Measurements from ENCODE around the gene MILR1.

- TF ChIP-seq, protein P1, sequence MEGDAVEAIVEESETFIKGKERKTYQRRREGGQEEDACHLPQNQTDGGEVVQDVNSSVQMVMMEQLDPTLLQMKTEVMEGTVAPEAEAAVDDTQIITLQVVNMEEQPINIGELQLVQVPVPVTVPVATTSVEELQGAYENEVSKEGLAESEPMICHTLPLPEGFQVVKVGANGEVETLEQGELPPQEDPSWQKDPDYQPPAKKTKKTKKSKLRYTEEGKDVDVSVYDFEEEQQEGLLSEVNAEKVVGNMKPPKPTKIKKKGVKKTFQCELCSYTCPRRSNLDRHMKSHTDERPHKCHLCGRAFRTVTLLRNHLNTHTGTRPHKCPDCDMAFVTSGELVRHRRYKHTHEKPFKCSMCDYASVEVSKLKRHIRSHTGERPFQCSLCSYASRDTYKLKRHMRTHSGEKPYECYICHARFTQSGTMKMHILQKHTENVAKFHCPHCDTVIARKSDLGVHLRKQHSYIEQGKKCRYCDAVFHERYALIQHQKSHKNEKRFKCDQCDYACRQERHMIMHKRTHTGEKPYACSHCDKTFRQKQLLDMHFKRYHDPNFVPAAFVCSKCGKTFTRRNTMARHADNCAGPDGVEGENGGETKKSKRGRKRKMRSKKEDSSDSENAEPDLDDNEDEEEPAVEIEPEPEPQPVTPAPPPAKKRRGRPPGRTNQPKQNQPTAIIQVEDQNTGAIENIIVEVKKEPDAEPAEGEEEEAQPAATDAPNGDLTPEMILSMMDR (conservative IDR thresholded peaks at IDR 0.05; ENCODE audit: low read depth in 2 of 2): no peak
- TF ChIP-seq POLR2AphosphoS5 (IDR thresholded peaks at IDR 0.05; ENCODE audit: low read depth) (no peak), JUNB (IDR thresholded peaks at IDR 0.05; ENCODE audit: unreplicated experiment) (no peak), CREB1 (CRISPR knock-in tag; IDR thresholded peaks at IDR 0.05; ENCODE audit: low read depth) (no peak), EZH2 (IDR thresholded peaks at IDR 0.05; ENCODE audit: low read depth, unreplicated experiment) (no peak), EZH2phosphoT487 (IDR thresholded peaks at IDR 0.05; ENCODE audit: unreplicated experiment) (no peak)
- TF ChIP-seq, protein P2, sequence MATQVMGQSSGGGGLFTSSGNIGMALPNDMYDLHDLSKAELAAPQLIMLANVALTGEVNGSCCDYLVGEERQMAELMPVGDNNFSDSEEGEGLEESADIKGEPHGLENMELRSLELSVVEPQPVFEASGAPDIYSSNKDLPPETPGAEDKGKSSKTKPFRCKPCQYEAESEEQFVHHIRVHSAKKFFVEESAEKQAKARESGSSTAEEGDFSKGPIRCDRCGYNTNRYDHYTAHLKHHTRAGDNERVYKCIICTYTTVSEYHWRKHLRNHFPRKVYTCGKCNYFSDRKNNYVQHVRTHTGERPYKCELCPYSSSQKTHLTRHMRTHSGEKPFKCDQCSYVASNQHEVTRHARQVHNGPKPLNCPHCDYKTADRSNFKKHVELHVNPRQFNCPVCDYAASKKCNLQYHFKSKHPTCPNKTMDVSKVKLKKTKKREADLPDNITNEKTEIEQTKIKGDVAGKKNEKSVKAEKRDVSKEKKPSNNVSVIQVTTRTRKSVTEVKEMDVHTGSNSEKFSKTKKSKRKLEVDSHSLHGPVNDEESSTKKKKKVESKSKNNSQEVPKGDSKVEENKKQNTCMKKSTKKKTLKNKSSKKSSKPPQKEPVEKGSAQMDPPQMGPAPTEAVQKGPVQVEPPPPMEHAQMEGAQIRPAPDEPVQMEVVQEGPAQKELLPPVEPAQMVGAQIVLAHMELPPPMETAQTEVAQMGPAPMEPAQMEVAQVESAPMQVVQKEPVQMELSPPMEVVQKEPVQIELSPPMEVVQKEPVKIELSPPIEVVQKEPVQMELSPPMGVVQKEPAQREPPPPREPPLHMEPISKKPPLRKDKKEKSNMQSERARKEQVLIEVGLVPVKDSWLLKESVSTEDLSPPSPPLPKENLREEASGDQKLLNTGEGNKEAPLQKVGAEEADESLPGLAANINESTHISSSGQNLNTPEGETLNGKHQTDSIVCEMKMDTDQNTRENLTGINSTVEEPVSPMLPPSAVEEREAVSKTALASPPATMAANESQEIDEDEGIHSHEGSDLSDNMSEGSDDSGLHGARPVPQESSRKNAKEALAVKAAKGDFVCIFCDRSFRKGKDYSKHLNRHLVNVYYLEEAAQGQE (IDR thresholded peaks at IDR 0.05; ENCODE audit: unreplicated experiment): no peak
These were observed 32.0 kb downstream of the MILR1 start for GRCh38 chr17:64480951-64481350.
